HG02852 (cell line): ENCODE measurements around the gene CALN1.

Experiments used
- ATAC-seq: cut with Tn5 transposase; IDR thresholded peaks from one replicate; pipeline ENCODE4 v1.9.1; 2021; ENCODE audit warnings: mild to moderate bottlenecking, moderate library complexity; ENCODE audit not compliant: unreplicated experiment

The CALN1 gene

GRCh38 chr7:72055426-72055825, 356.7 kb downstream of the CALN1 start:
- no peak for ATAC-seq

DNA sequence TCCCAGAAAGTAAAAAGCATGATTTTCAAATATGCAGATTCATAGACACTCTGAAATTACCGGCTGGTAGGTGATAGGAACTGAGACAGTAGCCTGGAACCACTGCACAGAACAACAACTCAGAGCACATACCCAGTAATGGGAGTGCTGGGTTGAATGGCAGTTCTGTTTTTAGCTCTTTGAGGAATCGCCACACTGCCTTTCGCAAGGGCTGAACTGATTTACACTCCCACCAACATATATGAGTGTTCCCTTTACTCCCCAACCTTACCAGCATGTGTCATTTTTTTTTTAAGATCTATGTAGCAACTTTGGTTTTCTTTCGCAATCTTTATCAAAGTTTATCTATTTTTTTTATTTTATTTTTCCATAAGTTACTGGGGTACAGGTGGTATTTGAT, 358.8 kb downstream of the CALN1 start:
- ATAC-seq, result no peak

DNA sequence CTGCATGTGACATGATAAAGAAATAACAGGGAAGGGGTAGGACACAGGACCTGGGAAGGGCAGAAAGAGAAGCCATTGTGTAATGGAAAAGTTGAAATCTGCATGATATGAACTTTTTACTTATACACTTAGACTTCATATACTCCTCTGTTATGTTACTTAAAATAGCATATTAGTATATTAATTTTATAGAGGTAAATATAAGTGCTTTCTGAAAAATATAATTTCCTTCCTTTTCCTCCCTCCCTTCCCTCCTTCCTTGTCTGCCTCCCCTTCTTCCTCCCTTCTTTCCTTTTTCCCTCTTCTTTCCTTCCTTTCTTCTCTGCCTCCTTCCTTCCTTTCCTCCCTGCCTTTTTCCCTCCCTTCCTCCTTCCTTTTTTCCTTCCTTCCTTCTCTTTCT, 363.7 kb downstream of the CALN1 start:
- no peak for ATAC-seq

- ATAC-seq, result no peak
Observed at GRCh38 chr7:72042855-72043254, 369.3 kb downstream of the CALN1 start.

- no peak for ATAC-seq
Observed at GRCh38 chr7:72040641-72041040, 371.5 kb downstream of the CALN1 start.

DNA sequence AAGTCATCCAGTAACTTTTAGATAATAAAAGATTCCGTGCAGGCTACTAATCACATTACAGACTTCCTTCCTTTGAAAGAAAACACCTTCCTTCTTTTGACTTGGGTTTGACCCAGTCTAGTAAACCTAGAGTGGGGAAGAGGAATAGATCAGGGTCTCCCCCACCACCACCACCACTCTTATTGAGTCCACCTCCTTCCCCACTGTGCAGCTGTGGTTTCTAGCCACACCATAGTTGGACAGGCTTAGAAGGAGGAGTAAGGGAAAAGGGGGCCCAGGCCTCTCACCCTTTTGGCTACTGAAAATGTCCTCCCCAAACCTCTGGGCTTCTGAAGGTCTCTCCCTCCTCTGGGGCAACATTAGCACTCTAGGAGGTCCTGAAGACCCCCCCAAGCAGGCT, 372.7 kb downstream of the CALN1 start:
- ATAC-seq, result no peak

DNA sequence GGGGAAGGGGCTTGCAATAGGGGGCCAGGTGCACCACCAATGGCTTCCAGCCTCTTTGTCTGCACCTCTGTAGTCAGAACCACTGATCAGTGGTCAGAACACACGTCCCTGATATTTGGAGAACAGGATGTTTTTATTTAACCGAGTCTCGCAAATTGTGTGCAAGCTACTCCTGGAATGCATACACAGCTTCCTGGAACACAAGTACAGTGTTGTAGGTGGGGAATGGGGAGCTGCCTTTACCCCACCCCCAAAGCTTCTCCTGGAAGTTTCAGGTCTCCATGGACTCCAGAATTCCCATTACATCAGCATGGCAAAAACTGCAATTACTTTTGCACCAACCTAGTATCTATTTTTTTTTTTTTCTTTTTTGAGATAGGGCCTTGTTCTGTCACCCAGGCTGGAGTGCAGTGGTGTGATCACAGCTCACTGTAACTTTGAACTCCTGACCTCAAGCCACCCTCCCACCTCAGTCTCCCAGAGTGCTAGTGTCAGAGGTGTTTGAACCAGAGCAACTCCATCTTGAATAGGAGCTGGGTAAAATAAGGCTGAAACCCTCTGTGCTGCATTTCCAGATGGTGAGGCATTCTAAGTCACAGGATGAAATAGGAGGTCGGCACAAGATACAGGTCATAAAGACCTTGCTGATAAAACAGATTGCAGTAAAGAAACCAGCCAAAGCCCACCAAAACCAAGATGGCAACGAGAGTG, 374.0 kb downstream of the CALN1 start:
- no peak for ATAC-seq

GRCh38 chr7:72037516-72037915, 374.6 kb downstream of the CALN1 start:
- no peak for ATAC-seq

- ATAC-seq, result no peak
Observed at GRCh38 chr7:72035266-72035665, 376.9 kb downstream of the CALN1 start.

- no peak for ATAC-seq
Observed at GRCh38 chr7:72032934-72033333, 379.2 kb downstream of the CALN1 start.

- ATAC-seq, result no peak
Observed at GRCh38 chr7:72030994-72031667, 381.0 kb downstream of the CALN1 start.

DNA sequence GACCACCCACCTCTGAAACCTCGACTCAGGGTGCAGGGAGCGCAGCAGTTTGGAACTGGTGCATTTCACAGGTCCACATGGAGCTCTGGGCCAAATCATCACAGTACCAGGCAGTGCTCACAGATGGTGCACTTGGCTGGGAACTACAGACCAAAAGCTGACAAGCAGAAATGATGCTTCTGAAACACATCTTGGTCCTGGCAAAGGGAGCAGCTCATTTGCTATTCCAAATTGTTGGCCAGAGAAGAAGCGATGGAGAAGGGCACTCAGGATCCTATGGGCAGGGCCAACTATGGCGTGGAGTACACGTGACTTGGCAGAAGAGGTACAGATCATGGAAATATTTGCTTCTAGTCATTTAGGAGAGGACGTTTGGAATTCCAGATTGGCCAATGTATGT, 383.9 kb downstream of the CALN1 start:
- ATAC-seq, result no peak

GRCh38 chr7:72025381-72025960, 386.7 kb downstream of the CALN1 start:
- no peak for ATAC-seq

DNA sequence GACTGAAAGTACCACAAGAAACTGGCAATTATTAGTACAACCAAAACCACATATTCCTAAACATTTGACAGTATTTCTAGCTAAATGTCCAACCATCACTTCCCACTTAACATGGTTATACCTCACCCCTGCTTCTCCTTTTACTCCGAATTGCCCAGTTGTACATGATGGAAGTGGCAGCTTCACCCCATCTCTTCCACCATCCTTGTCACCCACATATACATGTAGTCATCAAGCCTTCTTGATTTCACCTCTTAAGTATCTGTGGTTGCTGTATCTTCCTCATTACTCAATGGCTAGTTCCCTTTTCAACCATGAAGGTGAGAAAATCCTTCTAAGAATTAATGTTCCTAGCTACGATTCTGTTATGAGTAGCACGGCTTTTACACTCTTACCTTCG, 388.2 kb downstream of the CALN1 start:
- ATAC-seq, result no peak

- ATAC-seq, result no peak
Observed at GRCh38 chr7:72021716-72022115, 390.4 kb downstream of the CALN1 start.

DNA sequence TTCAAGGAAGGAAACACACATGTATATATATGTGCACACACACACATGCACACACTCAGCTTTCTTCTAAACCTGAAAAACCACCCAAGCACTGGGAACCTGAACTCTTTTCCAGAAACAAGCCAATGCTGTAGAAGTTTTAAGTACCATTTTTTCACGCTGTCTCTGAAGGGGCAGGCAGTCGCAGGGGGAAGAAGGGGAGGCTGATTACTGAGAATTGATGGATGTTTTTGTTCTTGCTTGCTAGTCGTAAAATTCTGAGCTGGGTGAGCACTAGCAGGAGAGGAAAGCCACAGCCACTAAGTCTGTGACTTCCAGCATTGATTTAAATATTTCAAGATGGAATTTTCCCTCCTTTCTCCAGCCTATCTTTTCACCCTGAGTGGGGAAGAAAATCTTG, 391.8 kb downstream of the CALN1 start:
- no peak for ATAC-seq

GRCh38 chr7:72019436-72019835, 392.7 kb downstream of the CALN1 start:
- ATAC-seq, result no peak

DNA sequence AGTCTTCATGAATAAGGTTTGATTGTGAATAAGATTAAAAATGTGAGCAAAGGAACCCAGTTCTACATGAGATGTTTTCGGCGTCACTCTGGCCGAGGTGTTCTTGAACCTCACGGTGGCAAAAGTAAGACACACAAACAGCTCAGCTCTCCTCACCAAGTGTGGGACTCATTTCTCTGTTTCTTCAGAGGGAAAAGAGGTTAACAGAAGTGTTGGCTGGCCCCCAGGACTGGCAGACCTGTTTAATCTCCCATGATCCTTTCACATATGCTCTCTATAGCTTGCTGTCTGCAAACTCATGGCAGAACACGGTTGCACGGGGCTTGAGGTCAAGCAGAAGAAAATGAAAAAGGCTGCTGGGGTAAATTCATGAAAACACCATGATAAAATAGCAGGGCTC, 394.4 kb downstream of the CALN1 start:
- ATAC-seq, result no peak

DNA sequence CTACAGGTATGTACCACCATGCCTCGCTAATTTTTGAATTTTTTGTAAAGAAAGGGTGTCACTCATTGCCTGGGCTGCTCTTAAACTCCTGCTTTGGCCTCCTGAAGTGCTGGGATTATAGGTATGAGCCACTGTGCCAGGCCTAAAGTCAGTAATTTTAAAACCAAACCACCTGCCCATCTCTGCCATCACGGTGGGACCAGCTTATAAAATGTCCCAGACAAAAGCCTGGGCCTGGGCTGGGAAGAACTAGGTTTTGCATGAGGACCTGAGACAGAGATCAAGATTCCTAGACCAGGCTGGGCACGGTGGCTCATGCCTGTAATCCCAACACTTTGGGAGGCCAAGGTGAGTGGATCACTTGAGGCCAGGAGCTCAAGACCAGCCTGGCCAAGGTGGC, 395.6 kb downstream of the CALN1 start:
- no peak for ATAC-seq

DNA sequence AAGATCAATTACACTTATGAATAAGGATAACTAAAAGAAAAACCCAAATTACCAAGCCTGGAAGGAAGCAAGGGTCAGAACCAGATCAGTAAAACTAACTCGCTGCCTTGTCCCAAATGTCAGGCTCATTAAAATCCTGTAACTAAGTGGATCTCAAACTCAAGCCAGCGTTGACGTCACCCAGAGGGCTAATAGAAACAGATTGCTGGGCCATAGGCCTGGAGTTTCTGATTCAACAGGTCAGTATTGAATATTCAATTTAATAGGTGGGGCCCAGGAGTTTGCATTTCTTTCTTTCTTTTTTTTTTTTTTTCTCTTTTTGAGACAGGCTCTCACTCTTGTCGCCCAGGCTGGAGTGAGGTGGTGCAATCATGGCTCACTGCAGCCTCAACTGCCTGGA, 397.0 kb downstream of the CALN1 start:
- ATAC-seq, result no peak

DNA sequence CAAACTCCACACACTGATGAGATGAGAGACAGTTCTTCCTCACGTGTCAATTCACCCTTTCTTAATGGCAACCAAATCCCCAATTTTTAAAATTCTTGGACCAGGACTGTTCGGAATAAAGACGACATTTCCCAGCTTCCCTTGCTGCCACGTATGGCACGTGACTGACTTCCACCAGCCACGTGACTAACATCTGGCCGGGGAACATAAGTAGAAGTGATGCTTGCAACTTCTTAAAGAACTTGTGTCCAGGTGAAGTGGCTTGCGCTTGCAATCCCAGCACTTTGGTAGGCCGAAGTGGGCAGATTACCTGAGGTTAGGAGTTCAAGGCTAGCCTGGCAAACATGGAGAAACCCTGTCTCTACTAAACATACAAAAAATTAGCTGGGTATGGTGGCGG, 405.1 kb downstream of the CALN1 start:
- ATAC-seq, result no peak

DNA sequence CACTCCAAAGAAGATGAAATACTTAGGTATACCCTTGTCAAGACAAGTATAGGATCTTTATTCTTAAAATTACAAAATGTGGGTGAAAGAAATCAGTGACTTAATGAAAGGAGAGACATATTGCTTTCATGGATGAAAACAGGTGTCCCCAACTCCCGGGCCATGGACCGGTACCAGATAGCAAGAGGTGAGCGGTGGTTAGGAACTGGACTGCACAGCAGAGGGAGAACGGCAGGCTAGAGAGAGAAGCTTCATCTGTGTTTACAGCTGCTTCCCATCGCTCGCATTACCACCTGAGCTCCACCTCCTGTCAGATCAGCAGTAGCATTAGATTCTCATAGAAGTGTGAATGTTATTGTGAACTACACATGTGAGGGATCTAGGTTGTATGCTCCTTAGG, 408.9 kb downstream of the CALN1 start:
- no peak for ATAC-seq
